HEK293 (cell line): ENCODE data around the gene PPP2R5D.

Experiments
- CTCF ChIA-PET: fragments of 350-600 bp; formaldehyde crosslinking; extraction: SDS; loops from one replicate; lab custom pipeline; 2021; ENCODE audit warnings: antibody characterized with exemption; lab: Yijun Ruan, JAX
- POLR2A ChIA-PET: fragments of 300-600 bp; formaldehyde crosslinking; extraction: SDS; loops from one replicate; lab custom pipeline; 2020; ENCODE audit warnings: antibody characterized with exemption, inconsistent platforms; lab: Yijun Ruan, JAX
- H3K27ac ChIP-seq: fragments of 200-500 bp; sonication (Bioruptor generic); 2 replicates; pipeline ENCODE4 v1.5.1; 2014; ENCODE audit warnings: low read depth, low read length, control low read depth, inconsistent platforms; ENCODE audit errors: extremely low read depth
- H3K36me3 ChIP-seq, 2 experiments: fragments of 200-500 bp in 1 of 2; sonication (Bioruptor generic) in 1 of 2; 1 replicate in 1 of 2; 2 replicates in 1 of 2; pipeline ENCODE4 v1.5.1; 2014 to 2017; ENCODE audit warnings: inconsistent platforms in 2 of 2, low read length in 2 of 2; ENCODE audit not compliant: control insufficient read depth in 2 of 2, insufficient read depth in 1 of 2
- H3K4me1 ChIP-seq: fragments of 200-500 bp; sonication (Bioruptor generic); 2 replicates; pipeline ENCODE4 v1.5.1; 2014; ENCODE audit warnings: mild to moderate bottlenecking, low read length, inconsistent platforms; ENCODE audit not compliant: control insufficient read depth, insufficient read depth
- H3K4me3 ChIP-seq: 2 replicates; pipeline ENCODE4 v1.5.1; 2011; ENCODE audit warnings: low read depth, mild to moderate bottlenecking, control low read depth, low read length, moderate library complexity
- H3K9me3 ChIP-seq: fragments of 200-500 bp; sonication (Bioruptor generic); 2 replicates; pipeline ENCODE4 v1.5.1; 2014; ENCODE audit warnings: low read depth, low read length, inconsistent platforms; ENCODE audit not compliant: control insufficient read depth, insufficient read depth
- HIC1 ChIP-seq: fragments of 450-650 bp; formaldehyde crosslinking; IDR thresholded peaks from 2 replicates; pipeline ENCODE4 v1.5.1; 2016; ENCODE audit warnings: missing biosample characterization, missing genetic modification characterization
- INSM2 ChIP-seq: fragments of 450-650 bp; formaldehyde crosslinking; IDR thresholded peaks from 2 replicates; pipeline ENCODE4 v1.5.1; 2016; ENCODE audit warnings: missing biosample characterization, missing genetic modification characterization
- MZF1 ChIP-seq: fragments of 450-650 bp; formaldehyde crosslinking; IDR thresholded peaks from 2 replicates; pipeline ENCODE4 v1.5.1; 2017; ENCODE audit warnings: missing biosample characterization, missing genetic modification characterization, borderline replicate concordance
- PRDM4 ChIP-seq: fragments of 450-650 bp; formaldehyde crosslinking; IDR thresholded peaks from 2 replicates; pipeline ENCODE4 v1.5.1; 2017; ENCODE audit warnings: missing biosample characterization, missing genetic modification characterization
- RBAK ChIP-seq: fragments of 450-650 bp; formaldehyde crosslinking; IDR thresholded peaks from 2 replicates; pipeline ENCODE4 v1.5.1; 2016; ENCODE audit warnings: missing biosample characterization, missing genetic modification characterization
- YY1 ChIP-seq: fragments of 450-650 bp; formaldehyde crosslinking; IDR thresholded peaks from 2 replicates; pipeline ENCODE4 v1.5.1; 2018; ENCODE audit warnings: missing biosample characterization, missing genetic modification characterization
- ZBTB7A ChIP-seq: fragments of 450-650 bp; formaldehyde crosslinking; IDR thresholded peaks from 2 replicates; pipeline ENCODE4 v1.5.1; 2016; ENCODE audit warnings: low read depth, missing biosample characterization, missing genetic modification characterization
- ZFP37 ChIP-seq: fragments of 450-650 bp; formaldehyde crosslinking; IDR thresholded peaks from 2 replicates; pipeline ENCODE4 v1.5.1; 2016; ENCODE audit warnings: missing biosample characterization, missing genetic modification characterization
- ZFP41 ChIP-seq: fragments of 450-650 bp; formaldehyde crosslinking; IDR thresholded peaks from 2 replicates; pipeline ENCODE4 v1.5.1; 2016; ENCODE audit warnings: missing biosample characterization, missing genetic modification characterization, borderline replicate concordance
- ZNF16 ChIP-seq: fragments of 450-650 bp; formaldehyde crosslinking; IDR thresholded peaks from 2 replicates; pipeline ENCODE4 v1.5.1; 2016; ENCODE audit warnings: low read depth, missing biosample characterization, missing genetic modification characterization
- ZNF175 ChIP-seq: fragments of 450-650 bp; formaldehyde crosslinking; IDR thresholded peaks from 2 replicates; pipeline ENCODE4 v1.5.1; 2016; ENCODE audit warnings: missing biosample characterization, missing genetic modification characterization
- ZNF37A ChIP-seq: fragments of 450-650 bp; IDR thresholded peaks from 2 replicates; pipeline ENCODE4 v1.5.1; 2018; ENCODE audit warnings: missing biosample characterization, missing genetic modification characterization
- ZNF394 ChIP-seq: fragments of 450-650 bp; formaldehyde crosslinking; IDR thresholded peaks from 2 replicates; pipeline ENCODE4 v1.5.1; 2016; ENCODE audit warnings: missing biosample characterization, missing genetic modification characterization, mild to moderate bottlenecking, moderate library complexity, borderline replicate concordance
- ZNF423 ChIP-seq: fragments of 450-650 bp; formaldehyde crosslinking; IDR thresholded peaks from 2 replicates; pipeline ENCODE4 v1.5.1; 2016; ENCODE audit warnings: missing biosample characterization, missing genetic modification characterization
- ZNF473 ChIP-seq: fragments of 450-650 bp; formaldehyde crosslinking; IDR thresholded peaks from 2 replicates; pipeline ENCODE4 v1.5.1; 2017; ENCODE audit warnings: missing biosample characterization, missing genetic modification characterization
- ZNF529 ChIP-seq: fragments of 450-650 bp; formaldehyde crosslinking; IDR thresholded peaks from 2 replicates; pipeline ENCODE4 v1.5.1; 2017; ENCODE audit warnings: missing genetic modification characterization, missing biosample characterization; ENCODE audit not compliant: insufficient replicate concordance
- ZNF549 ChIP-seq: fragments of 450-650 bp; IDR thresholded peaks from 2 replicates; pipeline ENCODE4 v1.5.1; 2018; ENCODE audit warnings: missing biosample characterization, missing genetic modification characterization, mild to moderate bottlenecking, inconsistent platforms, moderate library complexity
- ZNF558 ChIP-seq: fragments of 450-650 bp; formaldehyde crosslinking; IDR thresholded peaks from 2 replicates; pipeline ENCODE4 v1.5.1; 2016; ENCODE audit warnings: missing biosample characterization, missing genetic modification characterization
- ZNF571 ChIP-seq: fragments of 450-650 bp; formaldehyde crosslinking; IDR thresholded peaks from 2 replicates; pipeline ENCODE4 v1.5.0; 2017; ENCODE audit warnings: missing biosample characterization, missing genetic modification characterization
- ZNF621 ChIP-seq: fragments of 450-650 bp; formaldehyde crosslinking; IDR thresholded peaks from 2 replicates; pipeline ENCODE4 v1.5.1; 2017; ENCODE audit warnings: missing biosample characterization, missing genetic modification characterization
- ZNF623 ChIP-seq: fragments of 450-650 bp; formaldehyde crosslinking; IDR thresholded peaks from 2 replicates; pipeline ENCODE4 v1.5.1; 2016; ENCODE audit warnings: missing biosample characterization, missing genetic modification characterization
- ZNF677 ChIP-seq: fragments of 450-650 bp; IDR thresholded peaks from 2 replicates; pipeline ENCODE4 v1.5.0; 2018; ENCODE audit warnings: missing biosample characterization, mild to moderate bottlenecking, missing genetic modification characterization, moderate library complexity
- ZSCAN4 ChIP-seq: fragments of 450-650 bp; formaldehyde crosslinking; IDR thresholded peaks from 2 replicates; pipeline ENCODE4 v1.5.1; 2017; ENCODE audit warnings: missing biosample characterization, missing genetic modification characterization

Gene PPP2R5D

GRCh38 chr6:43045371-43045930 lies 61.1 kb downstream of the PPP2R5D start:
- Histone ChIP-seq H3K4me1 (no peaks in the 10 kb centered on the region), H3K27ac (no peak overlapping the region), H3K9me3 (no peaks in the 10 kb centered on the region), H3K4me3 (no peak overlapping the region)
- CTCF ChIA-PET = no interaction called here
- POLR2A ChIA-PET = interaction anchor here (0.6 to 4.2 kb wide), 3 partner anchors 8 to 635 kb away, joined by 3 to 17 read pairs (median 4); partner anchors contain the start of genes CUL7 and KLHDC3
- TF ChIP-seq ZNF37A (tag by site-specific recombination) (no peak), ZBTB7A (tag by site-specific recombination) (no peak), ZNF175 (tag by site-specific recombination) (no peak), ZNF571 (no peak), ZNF558 (tag by site-specific recombination) (no peak), ZNF423 (tag by site-specific recombination) (no peak), ZNF16 (no peak)
- TF ChIP-seq, all 188 proteins: peak for 0
- H3K36me3 ChIP-seq = peaks cover 29 to 86% of the 10 kb centered on the region in 2 experiments

- TF ChIP-seq ZNF473 (tag by site-specific recombination) = no peak
- TF ChIP-seq ZFP41 (tag by site-specific recombination) = no peak
- no peak for TF ChIP-seq PRDM4 (tag by site-specific recombination)
- no peak for TF ChIP-seq ZNF394 (tag by site-specific recombination)
- TF ChIP-seq RBAK = no peak
- TF ChIP-seq ZNF621 = no peak
- TF ChIP-seq ZNF623 (tag by site-specific recombination) = no peak
- no peak for TF ChIP-seq ZNF677 (tag by site-specific recombination)
- no peak for TF ChIP-seq INSM2 (tag by site-specific recombination)
- no peak for TF ChIP-seq ZSCAN4 (tag by site-specific recombination)
- TF ChIP-seq ZFP37 = no peak
- TF ChIP-seq YY1 (tag by site-specific recombination) = no peak
- no peak for TF ChIP-seq MZF1 (tag by site-specific recombination)
- no peak for TF ChIP-seq HIC1 (tag by site-specific recombination)
- TF ChIP-seq ZNF549 (tag by site-specific recombination) = no peak
- TF ChIP-seq ZNF529 (tag by site-specific recombination) = no peak
- TF ChIP-seq, all 188 proteins: peak for 0
- no peak overlapping the region for H3K4me3 ChIP-seq
- ChIA-PET CTCF (interaction anchor here (0.6 to 2.0 kb wide), 3 partner anchors 21 to 146 kb away, joined by 3 to 16 read pairs (median 3); no protein-coding TSS in a partner anchor), POLR2A (interaction anchor here (1.1 to 3.5 kb wide), 3 partner anchors 11 to 119 kb away, joined by 3 to 15 read pairs (median 4); partner anchors contain the start of genes CNPY3, KLC4, MRPL2 and PEX6)
- H3K36me3 ChIP-seq = peaks cover 10 to 87% of the 10 kb centered on the region in 2 experiments; a peak in 2 of 3 replicates
- no peaks in the 10 kb centered on the region for H3K4me1 ChIP-seq
- H3K27ac ChIP-seq = no peak overlapping the region
- H3K9me3 ChIP-seq = no peaks in the 10 kb centered on the region
These were observed 63.6 kb downstream of the PPP2R5D start for GRCh38 chr6:43047998-43048397.
